Neural cell (in vitro differentiated cells): ENCODE results near the gene SDK1.

Experiments used
- CTCF ChIP-seq: fragments of 450-650 bp; IDR thresholded peaks from 2 replicates; pipeline ENCODE4 v1.5.1; 2014; ENCODE audit warnings: antibody characterized with exemption, mild to moderate bottlenecking, moderate library complexity; ENCODE audit not compliant: poor library complexity, severe bottlenecking
- EP300 ChIP-seq: fragments of 450-650 bp; conservative IDR thresholded peaks from 2 replicates; pipeline ENCODE4 v1.6.1; 2014; ENCODE audit warnings: antibody characterized with exemption, mild to moderate bottlenecking, moderate library complexity; ENCODE audit not compliant: poor library complexity, severe bottlenecking
- EZH2 ChIP-seq: fragments of 200-600, 300-800 bp; shearing (Covaris generic), sonication (generic); IDR thresholded peaks from 2 replicates; pipeline ENCODE4 v1.6.1; 2014; ENCODE audit warnings: antibody characterized with exemption, low read length, borderline replicate concordance, mild to moderate bottlenecking; ENCODE audit not compliant: insufficient read depth, poor library complexity, severe bottlenecking
- POLR2AphosphoS5 ChIP-seq: IDR thresholded peaks from 2 replicates; pipeline ENCODE4 v1.6.1; 2012
- RAD21 ChIP-seq: fragments of 450-650 bp; conservative IDR thresholded peaks from 2 replicates; pipeline ENCODE4 v1.6.1; 2014; ENCODE audit warnings: antibody characterized with exemption, mild to moderate bottlenecking, moderate library complexity

GRCh38 chr7:4079366-4079765 is 778.3 kb downstream of the SDK1 start:
- TF ChIP-seq CTCF (no peak), EZH2 (no peak), POLR2AphosphoS5 (no peak), RAD21 (no peak), EP300 (no peak)
